NCI-H2171 treated with DMSO at 0.1 percent for 48 hours (cell line): Measurements from ENCODE around the gene SNRPA1.

Experiments used
- DNase-seq: peaks from one replicate; lab custom pipeline; 2025; lab: John Stamatoyannopoulos, UW

The SNRPA1 gene

GRCh38 chr15:101242160-101242998, 52.7 kb downstream of the SNRPA1 start:
- DNase-seq: no peak

- DNase-seq: no peak
Measured at GRCh38 chr15:101240358-101240757, 54.7 kb downstream of the SNRPA1 start.

DNA sequence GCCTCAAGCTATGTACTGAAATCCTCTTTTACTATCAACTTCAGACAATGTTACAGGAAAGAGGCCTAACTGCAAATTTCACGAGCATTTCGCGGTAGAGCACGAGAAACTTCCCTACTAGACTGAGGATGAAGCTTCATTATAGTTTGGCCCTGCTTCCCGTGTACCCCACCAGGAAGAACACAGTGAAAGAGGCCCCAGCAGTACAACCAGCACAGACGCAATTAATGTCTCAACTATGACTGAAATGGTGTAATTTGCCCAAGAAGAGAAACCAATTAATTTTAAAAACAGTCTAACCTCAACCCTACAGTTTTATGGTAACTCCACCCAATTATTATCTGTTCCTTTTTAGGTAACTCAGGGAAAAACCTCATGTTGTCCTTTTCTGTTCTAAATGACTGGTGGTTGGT, 55.3 kb downstream of the SNRPA1 start:
- DNase-seq: no peak

GRCh38 chr15:101237251-101237650, 57.8 kb downstream of the SNRPA1 start:
- no peak for DNase-seq

GRCh38 chr15:101233651-101234280, 61.3 kb downstream of the SNRPA1 start:
- no peak for DNase-seq

DNA sequence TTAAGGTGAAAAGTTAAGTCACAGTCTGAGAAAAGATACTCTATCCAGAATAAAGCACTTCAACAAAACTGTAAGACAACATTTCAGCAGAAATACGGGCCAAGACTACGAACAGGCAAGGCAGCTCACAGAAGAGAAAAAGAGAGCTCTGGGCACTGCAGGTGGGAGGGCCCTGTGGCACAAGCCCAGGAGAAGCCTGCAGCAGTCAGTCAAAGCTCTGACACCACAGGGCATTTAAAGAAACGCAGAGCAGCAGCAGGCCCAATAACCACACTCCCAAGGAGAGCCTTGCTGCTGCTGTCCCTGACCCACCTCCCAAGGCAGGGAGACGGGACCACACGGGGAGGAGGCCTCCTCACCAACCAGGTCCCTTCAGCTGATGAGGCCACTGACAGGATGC, 62.4 kb downstream of the SNRPA1 start:
- no peak for DNase-seq
